Neural progenitor cell (in vitro differentiated cells): ENCODE data around the gene KBTBD4. TPM values are rescaled to one million over a fixed set of nuclear protein-coding genes. Genes with fewer than 3 reads are reported as not detected.

Source experiments
- DNase-seq: peaks from one replicate; pipeline ENCODE4 v3.0.0-alpha.2; 2016; ENCODE audit warnings: low spot score
- H2AFZ ChIP-seq: fragments of 200-600 bp; sonication (generic); replicated peaks from 2 replicates; pipeline ENCODE4 v1.6.1; 2016; ENCODE audit warnings: antibody characterized with exemption
- H3F3A ChIP-seq: fragments of 200-600 bp; sonication (generic); 2 replicates; pipeline ENCODE4 v1.6.1; 2016; ENCODE audit warnings: antibody characterized with exemption, low read depth
- H3K27ac ChIP-seq: fragments of 200-600 bp; sonication (generic); 2 replicates; pipeline ENCODE4 v1.5.1; 2016; ENCODE audit warnings: mild to moderate bottlenecking
- H3K27me3 ChIP-seq: fragments of 200-600 bp; sonication (generic); 2 replicates; pipeline ENCODE4 v1.6.1; 2016; ENCODE audit warnings: mild to moderate bottlenecking, moderate library complexity
- H3K36me3 ChIP-seq: fragments of 200-600 bp; sonication (generic); 2 replicates; pipeline ENCODE4 v1.5.1; 2016
- H3K4me1 ChIP-seq: fragments of 200-600 bp; sonication (generic); 2 replicates; pipeline ENCODE4 v1.6.1; 2016; ENCODE audit warnings: mixed run types
- H3K4me2 ChIP-seq: fragments of 200-600 bp; sonication (generic); 2 replicates; pipeline ENCODE4 v1.6.1; 2016
- H3K4me3 ChIP-seq: fragments of 200-600 bp; sonication (generic); 2 replicates; pipeline ENCODE4 v1.5.1; 2016
- H3K79me2 ChIP-seq: fragments of 200-600 bp; sonication (generic); 2 replicates; pipeline ENCODE4 v1.6.1; 2016; ENCODE audit warnings: low read depth
- H3K9ac ChIP-seq: fragments of 200-600 bp; sonication (generic); 2 replicates; pipeline ENCODE4 v1.6.1; 2016
- H3K9me3 ChIP-seq: fragments of 200-600 bp; sonication (generic); 2 replicates; pipeline ENCODE4 v1.5.1; 2016; ENCODE audit warnings: low read depth
- H4K20me1 ChIP-seq: fragments of 200-600 bp; sonication (generic); 2 replicates; pipeline ENCODE4 v1.6.1; 2016; ENCODE audit warnings: low read depth
- H3K27ac Mint-ChIP-seq: 3 replicates; pipeline ENCODE4 v1.8.0; 2021; ENCODE audit warnings: mixed read lengths
- H3K27me3 Mint-ChIP-seq: 2 replicates; pipeline ENCODE4 v1.8.0; 2022; ENCODE audit warnings: low read depth, mild to moderate bottlenecking, inconsistent platforms, moderate library complexity, mixed read lengths; ENCODE audit not compliant: insufficient read depth
- H3K36me3 Mint-ChIP-seq: 3 replicates; pipeline ENCODE4 v1.8.0; 2021; ENCODE audit warnings: mixed read lengths
- H3K4me1 Mint-ChIP-seq: 3 replicates; pipeline ENCODE4 v1.8.0; 2021; ENCODE audit warnings: mixed read lengths
- H3K4me3 Mint-ChIP-seq: 3 replicates; pipeline ENCODE4 v1.8.0; 2021; ENCODE audit warnings: mild to moderate bottlenecking, moderate library complexity, mixed read lengths
- H3K9me3 Mint-ChIP-seq: 3 replicates; pipeline ENCODE4 v1.8.0; 2020; ENCODE audit warnings: mixed read lengths
- CTCF ChIP-seq: fragments of 200-600 bp; sonication (generic); IDR thresholded peaks from 2 replicates; pipeline ENCODE4 v1.5.1; 2017; ENCODE audit warnings: antibody characterized with exemption, mild to moderate bottlenecking
- EZH2 ChIP-seq: fragments of 200-600 bp; sonication (generic); IDR thresholded peaks from 2 replicates; pipeline ENCODE4 v1.6.1; 2017; ENCODE audit warnings: antibody characterized with exemption, mild to moderate bottlenecking, moderate library complexity
- EZH2phosphoT487 ChIP-seq: fragments of 200-600 bp; sonication (generic); IDR thresholded peaks from 2 replicates; pipeline ENCODE4 v1.6.1; 2017; ENCODE audit warnings: antibody characterized with exemption
- total RNA-seq: library from RNA; depleted of rRNA; stranded (reverse); fragments of >200 nt; gene quantifications from 2 replicates; pipeline ENCODE4 v1.2.3, GENCODE V29; 2015; ENCODE audit warnings: low replicate concordance

The KBTBD4 gene
- total RNA-seq, 1 donor from 2014 or later = 19.5 TPM

GRCh38 chr11:47586098-47586855 lies 7.5 kb upstream of the KBTBD4 start, which contains the start of gene FAM180B:
TSS of gene FAM180B (plus strand) at chr11:47586678. CDS start at chr11:47586769, 91 bp downstream.
- H3K27ac ChIP-seq = no peak within 1 kb of the TSS
- H3K9me3 ChIP-seq = no peaks in the 10 kb centered on the region
- H4K20me1 ChIP-seq = no peaks in the 10 kb centered on the region
- H3K27me3 Mint-ChIP-seq = peaks cover 5% of the 10 kb centered on the region
- no peak within 1 kb of the TSS for H2AFZ ChIP-seq
- no peaks in the 10 kb centered on the region for H3K9me3 Mint-ChIP-seq
- DNase-seq = no peak
- H3K4me2 ChIP-seq = no peak within 1 kb of the TSS
- H3F3A ChIP-seq = no peaks in the 10 kb centered on the region
- no peak within 1 kb of the TSS for H3K9ac ChIP-seq
- H3K79me2 ChIP-seq = no peaks in the 10 kb centered on the region
- H3K4me1 Mint-ChIP-seq = peaks cover 17% of the 10 kb centered on the region
- H3K4me3 ChIP-seq = no peak within 1 kb of the TSS
- H3K27me3 ChIP-seq = no peaks in the 10 kb centered on the region
- H3K4me3 Mint-ChIP-seq = peak within 1 kb of the TSS; percentile 63
- H3K36me3 Mint-ChIP-seq = peaks cover 27% of the 10 kb centered on the region
- H3K4me1 ChIP-seq = no peaks in the 10 kb centered on the region
- H3K36me3 ChIP-seq = no peaks in the 10 kb centered on the region
- TF ChIP-seq EZH2 (no peak), EZH2phosphoT487 (no peak), CTCF (no peak)
- H3K27ac Mint-ChIP-seq = peak within 1 kb of the TSS; percentile 66

GRCh38 chr11:47583844-47584243 lies 5.1 kb upstream of the KBTBD4 start:
- no peaks in the 10 kb centered on the region for H3K9me3 ChIP-seq
- peaks cover 30% of the 10 kb centered on the region for H3K36me3 Mint-ChIP-seq
- no peaks in the 10 kb centered on the region for H3F3A ChIP-seq
- H3K27ac Mint-ChIP-seq = no peak overlapping the region
- H3K4me1 Mint-ChIP-seq = peaks cover 26% of the 10 kb centered on the region
- no peak overlapping the region for H3K4me3 ChIP-seq
- peaks cover 8% of the 10 kb centered on the region for H3K4me1 ChIP-seq
- TF ChIP-seq CTCF (no peak), EZH2 (no peak), EZH2phosphoT487 (no peak)
- peaks cover 21% of the 10 kb centered on the region for H3K79me2 ChIP-seq
- H3K9ac ChIP-seq = no peak overlapping the region
- H3K4me3 Mint-ChIP-seq = no peak overlapping the region
- no peak overlapping the region for H2AFZ ChIP-seq
- no peaks in the 10 kb centered on the region for H3K9me3 Mint-ChIP-seq
- no peaks in the 10 kb centered on the region for H3K36me3 ChIP-seq
- no peaks in the 10 kb centered on the region for H3K27me3 ChIP-seq
- no peak overlapping the region for H3K27ac ChIP-seq
- H4K20me1 ChIP-seq = no peaks in the 10 kb centered on the region
- H3K4me2 ChIP-seq = no peak overlapping the region
- H3K27me3 Mint-ChIP-seq = peaks cover 10% of the 10 kb centered on the region
- DNase-seq = no peak

- TF ChIP-seq CTCF (no peak), EZH2phosphoT487 (no peak), EZH2 (no peak)
- Mint-ChIP-seq H3K4me1 (peaks cover 31% of the 10 kb centered on the region), H3K27me3 (peaks cover 12% of the 10 kb centered on the region), H3K4me3 (peak overlapping the region; percentile 99), H3K36me3 (peaks cover 30% of the 10 kb centered on the region), H3K27ac (peak overlapping the region; percentile 100), H3K9me3 (no peaks in the 10 kb centered on the region)
- no peak for DNase-seq
- no peak overlapping the region for H3K27ac ChIP-seq
- H3F3A ChIP-seq = peaks cover 13% of the 10 kb centered on the region
- no peak overlapping the region for H2AFZ ChIP-seq
- no peaks in the 10 kb centered on the region for H3K9me3 ChIP-seq
- peaks cover 18% of the 10 kb centered on the region for H3K4me1 ChIP-seq
- H3K36me3 ChIP-seq = no peaks in the 10 kb centered on the region
- peak overlapping the region; percentile 87 for H3K4me3 ChIP-seq
- H4K20me1 ChIP-seq = no peaks in the 10 kb centered on the region
- peak overlapping the region; percentile 99 for H3K4me2 ChIP-seq
- H3K27me3 ChIP-seq = no peaks in the 10 kb centered on the region
- H3K79me2 ChIP-seq = peaks cover 45% of the 10 kb centered on the region
- no peak overlapping the region for H3K9ac ChIP-seq
Observed at GRCh38 chr11:47577460-47578041, 1.2 kb downstream of the KBTBD4 start.
